ENCODE results near the gene SPRR4.
"Not testable (repeated sequence)": the region's sequence is repeated elsewhere in the genome, so short reads cannot be mapped to it uniquely, and the experiment has no call there.

The SPRR4 gene

GRCh38 chr1:152967201-152967600 is 3.2 kb upstream of the SPRR4 start:
- DNase-seq, result no peak

- DNase-seq, result no peak
Measured at GRCh38 chr1:152968248-152968647, 2.2 kb upstream of the SPRR4 start.

DNA sequence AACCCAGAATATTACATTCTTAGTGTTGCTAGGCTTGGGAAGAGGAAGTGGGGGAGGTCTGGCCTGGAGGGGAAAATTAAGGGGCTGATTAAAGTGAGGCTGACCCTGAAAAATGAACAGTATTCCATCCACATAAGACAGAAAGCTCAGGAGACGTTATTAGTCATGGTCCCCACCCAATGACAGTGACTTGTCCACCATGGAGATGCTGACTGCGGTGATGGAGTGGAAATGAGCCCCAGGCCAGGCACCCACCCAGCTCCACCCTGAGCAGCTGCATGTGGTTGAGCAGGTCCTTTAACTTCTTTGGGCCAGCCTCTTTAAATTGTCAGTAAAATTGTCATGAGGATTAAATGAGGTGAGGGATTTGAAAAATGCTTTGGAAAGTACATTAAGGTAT is 1.4 kb upstream of the SPRR4 start:
- no peak for DNase-seq

GRCh38 chr1:152972196-152972886 is 1.9 kb downstream of the SPRR4 start:
- DNase-seq, result no peak

- no peak for DNase-seq
Measured at GRCh38 chr1:152976688-152977087, 6.2 kb downstream of the SPRR4 start.

DNA sequence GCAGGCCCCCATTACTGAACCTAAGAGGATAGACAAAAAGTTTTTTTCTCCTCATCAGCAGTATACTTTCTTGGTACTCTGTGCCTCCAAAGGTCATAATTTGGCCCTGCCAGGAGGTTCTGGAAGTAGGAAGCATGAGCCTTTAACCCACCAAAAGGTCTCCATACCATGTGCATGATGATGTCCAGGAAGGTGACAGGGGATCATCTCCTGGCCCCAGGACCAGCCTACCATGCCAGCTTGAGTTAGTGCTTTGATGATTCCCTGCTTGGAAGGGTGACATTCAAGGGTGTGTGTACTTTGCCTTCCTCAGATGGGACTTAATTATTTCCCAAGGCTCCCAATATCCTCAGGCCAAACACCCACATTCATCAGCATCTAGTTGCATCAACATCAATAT is 7.2 kb downstream of the SPRR4 start:
- no peak for DNase-seq

DNA sequence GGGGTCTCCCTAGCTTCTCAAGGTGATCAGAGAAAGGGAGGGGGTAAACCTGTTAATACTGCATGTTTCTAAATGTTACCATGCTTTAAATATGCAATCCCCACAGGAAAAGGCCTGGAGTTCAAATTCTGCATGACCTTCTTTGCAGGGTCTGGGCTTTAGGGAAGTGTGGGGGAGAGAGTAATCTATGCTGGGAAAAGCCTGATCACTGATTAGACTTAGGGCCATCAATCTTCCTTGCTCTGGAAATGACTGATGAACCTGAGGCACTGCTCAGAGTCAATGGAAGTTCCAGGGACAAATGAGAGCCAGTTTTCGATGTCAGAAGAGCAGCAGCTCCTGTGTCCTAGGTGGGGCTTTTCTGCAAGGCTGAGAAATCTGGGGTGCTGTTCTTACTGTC is 10.2 kb downstream of the SPRR4 start:
- DNase-seq, result no peak

- no peak for DNase-seq
Measured at GRCh38 chr1:152981146-152981871, 10.9 kb downstream of the SPRR4 start.

DNA sequence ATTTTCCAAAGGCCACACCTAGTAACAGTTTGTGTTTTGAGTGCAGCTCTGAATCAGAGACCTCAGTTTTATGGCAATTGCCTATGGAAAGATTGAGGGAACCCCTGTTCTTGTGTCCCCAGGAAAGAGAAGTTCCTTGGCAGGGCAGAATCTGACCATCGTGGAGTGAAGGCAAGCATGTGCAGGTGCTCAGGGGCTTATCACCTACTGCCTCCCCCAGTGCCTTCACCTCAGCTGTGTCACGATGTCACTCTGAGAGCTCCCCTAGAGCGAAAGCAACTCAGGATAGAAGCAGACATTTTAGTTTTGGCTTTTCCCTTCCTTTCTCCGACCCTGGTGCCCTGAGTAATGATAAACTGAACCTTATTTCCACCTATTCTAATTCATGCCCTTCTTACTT is 11.6 kb downstream of the SPRR4 start:
- no peak for DNase-seq

GRCh38 chr1:152983234-152983633 is 12.8 kb downstream of the SPRR4 start:
- no peak for DNase-seq

- no peak for DNase-seq
Measured at GRCh38 chr1:152983743-152984142, 13.3 kb downstream of the SPRR4 start, which contains the start of gene SPRR1A. SPRR1A (plus strand) TSS chr1:152984081; CDS start chr1:152985231, 1,150 bp downstream.

GRCh38 chr1:152986578-152986977 is 16.1 kb downstream of the SPRR4 start:
- no peak for DNase-seq

GRCh38 chr1:152993186-152993585 is 22.7 kb downstream of the SPRR4 start:
- DNase-seq, result no peak

GRCh38 chr1:152995842-152996241 is 25.4 kb downstream of the SPRR4 start:
- DNase-seq, result no peak

GRCh38 chr1:152996633-152997400 is 26.4 kb downstream of the SPRR4 start:
- no peak for DNase-seq

DNA sequence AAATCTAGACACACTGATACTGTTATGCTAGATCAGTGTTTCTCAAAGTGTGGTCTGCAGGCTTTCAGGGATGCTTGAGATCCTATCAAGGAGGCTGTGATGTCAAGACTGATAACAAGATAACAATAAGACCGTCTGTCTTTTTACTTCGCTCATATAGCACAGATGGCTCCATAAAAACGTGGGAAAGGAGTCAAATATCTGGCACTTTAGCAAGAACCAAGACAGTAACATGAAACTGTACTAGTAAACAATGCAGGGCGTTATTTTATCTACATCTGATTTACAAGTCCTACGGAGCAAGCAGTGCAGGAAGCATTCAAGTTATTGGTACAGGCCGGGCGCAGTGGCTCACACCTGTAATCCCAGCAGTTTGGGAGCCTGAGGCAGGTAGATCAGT is 27.5 kb downstream of the SPRR4 start:
- no peak for DNase-seq

- DNase-seq, result no peak
Measured at GRCh38 chr1:152998476-152998875, 28.0 kb downstream of the SPRR4 start.

DNA sequence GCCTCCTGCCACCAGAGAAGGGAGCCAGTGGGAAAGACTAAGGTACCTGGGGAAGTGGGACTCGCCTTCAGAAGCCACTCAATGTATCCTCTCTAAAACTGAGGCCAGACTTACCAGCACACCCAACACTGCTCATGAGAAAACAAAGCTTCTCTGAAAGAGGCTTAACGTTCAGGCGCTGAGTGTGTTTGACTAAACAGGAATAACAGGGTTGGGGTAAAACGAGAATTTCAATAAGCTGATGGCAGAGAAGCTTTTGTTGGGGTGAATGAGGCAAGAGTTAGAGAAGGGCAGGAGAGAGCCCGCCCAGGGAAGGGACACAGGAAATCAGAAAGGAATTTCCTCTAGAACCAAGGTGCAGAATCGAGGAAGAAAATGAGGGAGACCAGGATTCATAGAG is 29.4 kb downstream of the SPRR4 start:
- DNase-seq, result no peak

DNA sequence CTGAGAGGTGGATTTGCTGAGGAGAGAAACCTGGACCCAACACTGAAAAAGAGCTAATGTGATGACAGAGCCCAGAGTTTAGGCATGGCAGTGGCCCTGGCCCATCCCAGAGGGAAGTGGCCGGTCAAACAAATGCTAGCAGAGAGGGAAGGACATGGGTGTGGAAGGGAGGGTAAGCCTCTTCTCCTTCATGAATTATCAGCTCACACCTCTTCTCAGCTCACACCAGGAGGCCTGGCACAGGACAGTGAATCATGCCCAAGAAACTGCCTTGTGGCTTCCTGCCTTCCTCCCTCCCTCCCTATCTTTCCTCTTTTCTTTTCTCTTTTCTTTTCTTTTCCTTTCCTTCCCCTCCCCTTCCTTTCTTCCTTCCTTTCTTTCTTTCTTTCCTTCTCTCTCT is 29.8 kb downstream of the SPRR4 start:
- no peak for DNase-seq

GRCh38 chr1:153001382-153001781 is 30.9 kb downstream of the SPRR4 start, which contains the start of gene SPRR3:
SPRR3 (plus strand) TSS chr1:153001749; CDS start chr1:153003021, 1,272 bp downstream.
- no peak for DNase-seq

DNA sequence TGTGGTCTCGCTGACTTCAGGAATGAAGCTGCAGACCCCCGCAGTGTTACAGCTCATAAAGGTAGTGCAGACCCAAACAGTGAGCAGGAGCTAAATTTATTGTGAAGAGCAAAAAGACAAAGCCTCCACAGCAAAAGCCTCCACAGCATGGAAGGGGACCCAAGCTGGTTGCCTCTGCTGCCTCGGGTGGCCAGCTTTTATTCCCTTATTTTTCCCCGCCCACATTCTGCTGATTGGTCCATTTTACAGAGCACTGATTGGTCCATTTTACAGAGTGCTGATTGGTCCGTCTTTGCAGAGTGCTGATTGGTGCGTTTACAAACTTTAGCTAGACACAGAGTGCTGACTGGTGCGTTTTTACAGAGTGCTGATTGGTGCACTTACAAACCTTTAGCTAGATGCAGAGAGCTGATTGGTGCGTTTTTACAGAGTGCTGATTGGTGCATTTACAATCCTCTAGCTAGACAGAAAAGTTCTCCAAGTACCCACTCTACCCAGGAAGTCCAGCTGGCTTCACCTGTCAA is 40.8 kb downstream of the SPRR4 start:
- DNase-seq, result not testable (repeated sequence)

DNA sequence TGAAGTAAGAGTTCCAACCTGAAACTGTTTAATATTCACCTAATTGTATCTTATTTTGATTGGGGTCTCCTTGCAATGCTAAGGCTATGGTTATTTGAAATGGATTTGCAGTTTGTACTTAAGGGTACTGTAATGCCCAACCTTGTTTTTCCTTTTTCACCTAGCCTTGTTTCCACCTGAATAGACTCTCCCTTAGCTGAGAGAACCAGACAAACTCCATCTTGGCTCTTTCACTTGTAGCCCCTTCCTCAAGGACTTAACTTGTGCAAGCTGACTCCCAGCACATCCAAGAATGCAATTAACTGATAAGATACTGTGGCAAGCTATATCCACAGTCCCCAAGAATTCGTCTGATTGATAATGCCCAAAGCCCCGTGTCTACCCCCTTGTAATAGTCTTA is 51.4 kb downstream of the SPRR4 start:
- not testable (repeated sequence) for DNase-seq

Data from EL (cell line).